ENCODE results near the gene STEAP2. TPM values are rescaled to one million over a fixed set of nuclear protein-coding genes. Genes with fewer than 3 reads are reported as not detected.

STEAP2 gene
- total RNA-seq, 2 donors from 2014 or later = 27.7 to 31.0 TPM

DNA sequence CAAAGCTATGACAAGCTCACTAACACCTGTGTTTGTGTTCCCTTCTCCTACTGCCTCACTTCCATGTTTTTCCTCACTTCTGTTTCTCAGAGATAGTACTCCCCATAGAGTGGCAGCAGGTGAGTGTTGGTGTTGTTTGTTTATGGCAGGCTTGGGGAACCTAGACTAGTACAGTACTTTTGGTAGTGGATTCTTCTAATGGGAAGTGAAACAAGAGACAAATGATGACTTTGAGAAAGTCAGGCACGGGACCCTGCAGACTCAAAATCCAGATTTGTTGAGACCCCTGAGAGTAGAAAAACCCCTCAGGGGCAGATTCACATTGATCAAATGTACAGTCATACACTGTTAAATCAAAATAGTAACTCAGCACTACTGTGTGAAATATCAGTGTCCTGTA is 27.0 kb downstream of the STEAP2 start:
- Histone ChIP-seq H3K4me3 (no peak overlapping the region), H3K36me3 (peaks cover 3% of the 10 kb centered on the region), H3K27ac (no peak overlapping the region), H3K4me1 (ENCODE audit: control insufficient read depth in 1 of 2, low read depth in 2 of 2) (no peaks in the 10 kb centered on the region), H3K9me3 (no peaks in the 10 kb centered on the region), H3K27me3 (replicated peaks; ENCODE audit: insufficient read depth) (no peaks in the 10 kb centered on the region)
- TF ChIP-seq, protein P1, sequence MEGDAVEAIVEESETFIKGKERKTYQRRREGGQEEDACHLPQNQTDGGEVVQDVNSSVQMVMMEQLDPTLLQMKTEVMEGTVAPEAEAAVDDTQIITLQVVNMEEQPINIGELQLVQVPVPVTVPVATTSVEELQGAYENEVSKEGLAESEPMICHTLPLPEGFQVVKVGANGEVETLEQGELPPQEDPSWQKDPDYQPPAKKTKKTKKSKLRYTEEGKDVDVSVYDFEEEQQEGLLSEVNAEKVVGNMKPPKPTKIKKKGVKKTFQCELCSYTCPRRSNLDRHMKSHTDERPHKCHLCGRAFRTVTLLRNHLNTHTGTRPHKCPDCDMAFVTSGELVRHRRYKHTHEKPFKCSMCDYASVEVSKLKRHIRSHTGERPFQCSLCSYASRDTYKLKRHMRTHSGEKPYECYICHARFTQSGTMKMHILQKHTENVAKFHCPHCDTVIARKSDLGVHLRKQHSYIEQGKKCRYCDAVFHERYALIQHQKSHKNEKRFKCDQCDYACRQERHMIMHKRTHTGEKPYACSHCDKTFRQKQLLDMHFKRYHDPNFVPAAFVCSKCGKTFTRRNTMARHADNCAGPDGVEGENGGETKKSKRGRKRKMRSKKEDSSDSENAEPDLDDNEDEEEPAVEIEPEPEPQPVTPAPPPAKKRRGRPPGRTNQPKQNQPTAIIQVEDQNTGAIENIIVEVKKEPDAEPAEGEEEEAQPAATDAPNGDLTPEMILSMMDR (IDR thresholded peaks at IDR 0.05) = no peak
- DNase-seq (ENCODE audit: low spot score) (no peak), ATAC-seq (ENCODE audit: insufficient number of reproducible peaks, low FRiP score, low read depth) (no peak)

DNA sequence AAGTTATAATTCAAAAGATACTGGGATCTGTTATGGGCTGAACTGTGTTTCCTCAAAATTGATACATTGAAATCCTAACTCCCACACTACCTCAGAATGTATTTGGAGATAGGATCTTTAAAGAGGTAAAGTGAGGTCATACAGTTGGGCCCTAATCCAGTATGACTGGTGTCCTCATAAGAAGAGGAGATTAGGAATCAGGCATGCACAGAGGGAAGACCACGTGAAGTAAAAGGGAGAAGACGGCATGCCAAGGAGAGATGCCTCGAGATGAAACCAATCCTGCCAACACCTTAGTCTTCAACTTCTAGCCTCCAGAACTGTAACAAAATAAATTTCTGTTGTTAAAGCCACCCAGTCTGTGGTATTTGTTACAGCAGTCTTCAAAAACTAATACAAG is 27.5 kb downstream of the STEAP2 start:
- Histone ChIP-seq H3K36me3 (peaks cover 3% of the 10 kb centered on the region), H3K9me3 (no peaks in the 10 kb centered on the region), H3K4me3 (no peak overlapping the region), H3K27ac (no peak overlapping the region), H3K4me1 (ENCODE audit: control insufficient read depth in 1 of 2, low read depth in 2 of 2) (peaks cover 0 to 1% of the 10 kb centered on the region in 2 donors), H3K27me3 (replicated peaks; ENCODE audit: insufficient read depth) (no peaks in the 10 kb centered on the region)
- DNase-seq (ENCODE audit: low spot score) (no peak), ATAC-seq (ENCODE audit: insufficient number of reproducible peaks, low FRiP score, low read depth) (no peak)
- TF ChIP-seq, protein P1 (IDR thresholded peaks at IDR 0.05) = no peak

DNA sequence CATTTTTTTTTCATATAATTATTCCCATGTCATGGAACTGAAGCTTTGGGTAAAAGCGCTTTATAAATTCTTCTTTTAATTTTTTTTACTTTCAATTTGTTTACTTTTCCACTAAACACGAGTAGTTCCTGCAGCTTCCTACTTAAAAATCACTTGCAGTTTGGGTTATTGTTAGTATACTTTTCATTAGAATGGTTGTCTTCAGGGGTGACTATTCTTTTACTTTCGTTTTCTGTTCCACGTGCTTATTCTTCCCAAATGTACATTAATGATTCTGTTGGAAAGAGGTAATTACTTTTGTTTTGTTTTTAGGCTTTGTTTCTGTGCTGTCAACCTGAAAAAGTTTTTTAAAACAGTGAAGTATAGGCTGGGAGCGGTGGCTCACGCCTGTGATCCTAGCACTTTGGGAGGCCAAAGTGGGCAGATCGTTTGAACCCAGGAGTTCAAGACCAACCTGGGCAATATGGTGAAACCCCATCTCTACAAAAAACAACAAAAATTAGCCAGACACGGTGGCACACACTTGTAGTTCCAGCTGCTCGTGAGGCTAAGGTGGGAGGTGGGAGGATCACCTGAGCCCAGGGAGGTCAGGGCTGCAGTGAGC is 28.2 kb downstream of the STEAP2 start:
- H3K27ac ChIP-seq = no peak overlapping the region
- H3K27me3 ChIP-seq (replicated peaks; ENCODE audit: insufficient read depth) = no peaks in the 10 kb centered on the region
- no peak for ATAC-seq (ENCODE audit: insufficient number of reproducible peaks, low FRiP score, low read depth)
- no peak for DNase-seq (ENCODE audit: low spot score)
- no peaks in the 10 kb centered on the region for H3K9me3 ChIP-seq
- TF ChIP-seq, protein P1 (IDR thresholded peaks at IDR 0.05) = no peak
- no peak overlapping the region for H3K4me3 ChIP-seq
- peaks cover 0 to 6% of the 10 kb centered on the region in 2 donors for H3K4me1 ChIP-seq (ENCODE audit: control insufficient read depth in 1 of 2, low read depth in 2 of 2)
- H3K36me3 ChIP-seq = peaks cover 3% of the 10 kb centered on the region

DNA sequence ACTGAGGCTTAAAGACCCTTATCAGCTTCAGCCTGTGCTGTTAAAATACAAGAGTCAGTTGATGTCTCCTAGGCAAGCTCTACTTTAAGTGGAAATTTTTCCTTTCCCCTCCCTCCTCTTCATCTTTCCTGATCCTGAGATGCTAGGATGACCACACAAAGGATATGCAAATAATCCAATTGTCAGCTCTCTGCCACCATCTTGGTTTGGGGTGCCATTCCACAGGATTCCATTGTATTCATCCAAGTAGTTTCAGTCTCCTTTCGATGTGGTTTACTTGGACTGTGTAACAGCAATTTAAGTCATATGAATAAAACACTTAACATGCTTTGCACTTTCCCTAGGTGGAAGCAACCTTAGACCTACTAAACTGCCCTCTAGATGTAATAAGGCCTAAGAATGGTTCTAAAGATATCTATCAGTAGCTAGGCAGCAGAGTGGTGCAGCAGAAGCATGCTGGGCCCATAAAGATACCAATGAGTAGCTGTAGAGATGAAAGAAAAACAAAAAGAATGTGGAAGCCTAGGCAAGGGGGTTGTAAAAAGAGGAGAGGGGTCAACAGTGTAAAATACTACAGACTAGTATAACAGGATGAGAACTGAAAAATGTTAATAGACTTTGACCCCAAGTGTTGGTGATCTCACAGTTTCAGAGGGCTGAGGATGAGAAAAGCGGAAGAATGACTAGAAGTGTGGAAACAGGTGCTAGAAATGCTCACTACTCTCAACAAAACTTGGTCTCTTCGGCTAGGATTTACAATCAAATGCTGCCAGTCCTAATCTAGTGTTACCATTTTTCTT is 31.0 kb downstream of the STEAP2 start:
- no peaks in the 10 kb centered on the region for H3K27me3 ChIP-seq (replicated peaks; ENCODE audit: insufficient read depth)
- H3K27ac ChIP-seq = no peak overlapping the region
- H3K4me3 ChIP-seq = no peak overlapping the region
- TF ChIP-seq, protein P1 (IDR thresholded peaks at IDR 0.05) = no peak
- H3K36me3 ChIP-seq = no peaks in the 10 kb centered on the region
- DNase-seq (ENCODE audit: low spot score) = no peak
- H3K9me3 ChIP-seq = no peaks in the 10 kb centered on the region
- no peak for ATAC-seq (ENCODE audit: insufficient number of reproducible peaks, low FRiP score, low read depth)
- peaks cover 5 to 19% of the 10 kb centered on the region in 2 donors for H3K4me1 ChIP-seq (ENCODE audit: control insufficient read depth in 1 of 2, low read depth in 2 of 2)

DNA sequence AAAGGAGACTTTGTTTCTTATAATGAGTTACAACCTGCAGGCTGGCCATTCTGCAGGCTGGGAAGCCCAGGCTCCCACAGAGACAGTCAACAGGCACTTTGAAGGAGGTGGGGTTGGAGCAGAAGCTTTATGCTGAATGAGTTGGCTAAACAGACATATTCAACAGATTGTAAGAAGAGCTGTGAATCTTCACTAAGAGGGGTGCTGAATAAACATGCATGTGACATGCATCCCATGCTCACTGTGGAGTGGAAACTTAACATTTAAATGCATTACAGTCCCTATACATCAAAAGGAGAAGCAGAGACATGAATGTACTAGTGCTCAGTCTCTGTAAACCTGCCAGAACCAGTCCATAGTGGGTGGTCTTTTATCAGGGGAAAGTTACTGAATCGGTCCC is 32.0 kb downstream of the STEAP2 start:
- ATAC-seq (ENCODE audit: insufficient number of reproducible peaks, low FRiP score, low read depth) = no peak
- no peak for DNase-seq (ENCODE audit: low spot score)
- no peaks in the 10 kb centered on the region for H3K9me3 ChIP-seq
- H3K27me3 ChIP-seq (replicated peaks; ENCODE audit: insufficient read depth) = no peaks in the 10 kb centered on the region
- TF ChIP-seq, protein P1 (IDR thresholded peaks at IDR 0.05) = no peak
- peaks cover 5 to 19% of the 10 kb centered on the region in 2 donors for H3K4me1 ChIP-seq (ENCODE audit: control insufficient read depth in 1 of 2, low read depth in 2 of 2)
- H3K36me3 ChIP-seq = no peaks in the 10 kb centered on the region
- no peak overlapping the region for H3K4me3 ChIP-seq
- H3K27ac ChIP-seq = no peak overlapping the region

All from thoracic aorta (tissue), 2 donors.